Hippocampal formation (tissue), 2 donors: ENCODE measurements around the gene KRTAP22-1.

ENCODE experiments used
- DNase-seq, 2 donors: peaks; one replicate each; lab custom pipeline; 2025; lab: John Stamatoyannopoulos, UW

The KRTAP22-1 gene

GRCh38 chr21:30625449-30626165 lies 24.7 kb downstream of the KRTAP22-1 start:
- no peak for DNase-seq

- DNase-seq, result no peak
These were observed 27.2 kb downstream of the KRTAP22-1 start for GRCh38 chr21:30628109-30628508.

GRCh38 chr21:30629200-30629599 lies 28.3 kb downstream of the KRTAP22-1 start:
- DNase-seq, result no peak

- no peak for DNase-seq
These were observed 34.0 kb downstream of the KRTAP22-1 start, which contains the start of gene KRTAP20-2 for GRCh38 chr21:30634906-30635305. KRTAP20-2 (plus strand) TSS chr21:30635206; CDS start chr21:30635264, 58 bp downstream.

- no peak for DNase-seq
These were observed 37.8 kb downstream of the KRTAP22-1 start for GRCh38 chr21:30638686-30639085.

GRCh38 chr21:30642564-30642963 lies 41.7 kb downstream of the KRTAP22-1 start, which contains the start of gene KRTAP20-3:
KRTAP20-3 (plus strand) TSS chr21:30642864.
- DNase-seq, result no peak

GRCh38 chr21:30646904-30647414 lies 46.1 kb downstream of the KRTAP22-1 start:
- no peak for DNase-seq
